ENCODE measurements around the gene SLC37A1.
"Not testable (repeated sequence)": the region's sequence is repeated elsewhere in the genome, so short reads cannot be mapped to it uniquely, and the experiment has no call there.

The SLC37A1 gene

DNA sequence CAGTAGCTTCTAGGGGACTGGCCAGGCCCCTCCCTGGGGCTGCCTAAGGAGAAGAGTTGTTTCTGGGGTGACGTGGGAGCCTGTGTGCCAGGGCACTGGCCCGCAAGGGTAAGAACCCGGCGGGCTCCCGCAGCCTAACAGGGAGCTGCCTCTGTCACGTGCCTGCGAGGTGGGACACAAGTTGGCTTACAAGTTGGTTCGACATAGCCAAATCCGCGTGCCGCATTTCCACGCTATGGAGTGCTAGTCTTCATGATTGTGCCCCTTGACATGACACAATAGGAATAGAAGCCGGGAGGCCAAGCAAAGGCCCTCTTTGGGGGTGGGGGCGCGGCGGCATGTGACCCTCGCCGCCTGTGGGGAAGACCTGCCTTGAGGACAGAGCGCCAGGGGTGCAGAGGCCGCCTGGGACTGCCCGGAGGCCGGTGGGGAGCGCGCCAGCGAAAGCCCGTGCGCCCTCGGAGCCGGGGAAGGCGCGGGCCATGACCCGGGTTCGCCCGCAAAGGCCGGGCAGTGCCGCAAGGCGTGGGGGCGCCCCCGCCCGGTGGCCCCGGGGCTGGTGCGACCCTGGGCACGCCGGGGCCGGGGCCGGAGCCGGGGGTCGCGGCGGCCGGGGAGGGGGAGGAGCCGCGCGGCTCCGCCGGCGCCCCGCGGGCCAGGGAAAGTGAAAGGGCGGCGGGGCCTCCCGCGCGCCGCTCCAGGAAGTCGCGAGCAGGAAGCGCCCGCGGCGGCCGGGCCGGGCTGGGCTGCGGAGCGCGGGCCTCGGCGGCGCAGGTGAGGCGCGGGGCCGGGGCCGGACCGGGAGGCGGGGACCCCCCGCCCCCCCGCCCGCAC is at the start of gene SLC37A1:
SLC37A1 (plus strand) TSS at position 702 of the 834 bp plus-strand sequence. CDS start 4,603 bp downstream, outside the sequence.
- peak; percentile 53 for DNase-seq

- peak; percentile 80 for DNase-seq
These were observed 49.7 kb upstream of the SLC37A1 start for GRCh38 chr21:42463861-42464515.

- no peak for DNase-seq
These were observed 48.4 kb upstream of the SLC37A1 start for GRCh38 chr21:42465008-42465802.

GRCh38 chr21:42465803-42466127 is 47.9 kb upstream of the SLC37A1 start:
- DNase-seq: no peak

DNA sequence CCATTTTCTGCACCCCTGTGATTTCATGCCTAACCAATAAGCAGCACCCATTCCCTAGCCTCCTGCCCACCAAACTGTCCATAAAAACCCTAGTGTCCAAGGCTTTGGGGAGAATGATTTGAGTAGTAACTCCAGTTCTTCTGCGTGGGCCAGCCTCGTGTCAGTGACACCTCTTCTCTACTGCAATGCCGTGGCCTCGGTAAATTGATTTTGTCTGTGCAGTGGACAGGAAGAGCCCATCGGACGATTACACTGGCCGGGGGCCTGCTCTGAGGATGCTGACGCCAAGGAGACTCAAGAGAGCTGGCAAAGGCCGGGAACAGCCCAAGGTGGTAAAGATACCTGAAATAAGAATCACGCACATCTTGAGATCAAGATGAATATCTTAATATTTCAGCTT is 47.0 kb upstream of the SLC37A1 start:
- no peak for DNase-seq

DNA sequence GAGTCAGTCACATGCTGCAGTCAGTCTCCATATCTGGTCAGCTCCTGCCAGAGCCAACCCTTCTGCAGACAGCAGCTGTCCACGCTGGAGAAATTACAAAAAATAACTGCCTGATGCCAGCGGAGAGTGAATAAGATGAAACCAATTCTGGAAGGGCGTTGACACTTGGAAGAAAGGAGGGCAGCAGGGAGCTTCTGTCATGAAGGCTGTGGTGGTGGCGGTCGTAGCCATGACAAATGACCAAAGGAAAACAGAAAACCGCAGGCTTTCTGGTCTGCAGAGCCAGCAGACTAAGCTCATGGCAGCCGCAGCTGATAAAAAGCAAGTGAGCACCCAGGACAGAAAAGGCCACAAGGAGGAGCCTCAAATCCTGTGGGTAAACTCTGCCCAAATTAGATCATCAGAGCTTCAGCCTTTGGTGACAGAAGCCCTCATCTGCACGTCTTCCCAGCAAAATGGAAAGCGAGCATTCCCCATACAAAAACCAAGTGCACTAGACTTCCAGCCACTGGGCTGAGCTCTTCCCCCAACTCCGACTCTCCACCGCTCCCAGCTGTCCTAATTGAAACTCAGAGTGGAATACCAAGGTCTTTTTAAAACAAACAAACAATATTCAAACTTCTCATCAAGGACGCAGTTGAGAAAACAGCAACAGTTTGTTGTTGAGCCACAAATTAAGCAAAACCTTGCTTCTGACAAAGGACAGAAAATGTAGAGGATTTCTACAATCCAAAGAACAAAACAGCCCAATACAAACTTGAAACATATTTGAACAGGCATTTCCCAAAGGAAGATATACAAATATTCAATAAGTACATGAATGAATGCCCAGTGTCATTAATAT is 46.3 kb upstream of the SLC37A1 start:
- no peak for DNase-seq

- no peak for DNase-seq
These were observed 45.0 kb upstream of the SLC37A1 start for GRCh38 chr21:42468491-42469131.

- DNase-seq: no peak
These were observed 44.4 kb upstream of the SLC37A1 start for GRCh38 chr21:42469272-42469671.

- DNase-seq: not testable (repeated sequence)
These were observed 43.9 kb upstream of the SLC37A1 start for GRCh38 chr21:42469726-42470125.

- no peak for DNase-seq
These were observed 42.4 kb upstream of the SLC37A1 start for GRCh38 chr21:42471206-42471605.

DNA sequence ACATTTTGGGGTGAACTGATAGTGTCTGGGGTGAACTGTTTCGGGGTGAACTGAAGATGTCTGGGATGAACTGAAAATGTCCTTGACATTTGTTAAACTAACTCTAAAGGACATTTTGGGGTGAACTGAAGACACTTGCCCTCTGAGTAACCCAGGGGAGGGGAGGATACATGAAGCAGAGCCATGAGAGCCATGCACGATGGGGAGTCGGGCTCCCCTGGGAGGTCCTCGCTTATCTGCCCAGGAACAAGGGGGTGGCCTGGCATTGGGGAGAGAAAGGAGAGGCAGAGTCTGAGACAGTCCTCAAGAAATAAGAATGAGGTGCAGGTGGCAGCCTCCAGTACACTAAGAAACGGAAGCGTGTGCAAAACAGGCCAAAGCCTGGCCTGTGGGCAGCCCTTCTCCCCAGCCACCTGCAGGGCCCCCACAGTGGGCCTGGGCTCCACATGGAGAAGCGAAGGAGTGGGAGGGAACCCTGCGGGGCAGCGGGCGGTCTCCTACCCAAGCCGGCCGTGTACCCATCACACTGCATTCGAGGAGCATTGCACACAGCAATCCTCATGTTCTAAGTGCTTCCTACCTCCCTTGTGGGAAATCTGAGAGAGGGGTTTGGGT is 41.8 kb upstream of the SLC37A1 start:
- no peak for DNase-seq

DNA sequence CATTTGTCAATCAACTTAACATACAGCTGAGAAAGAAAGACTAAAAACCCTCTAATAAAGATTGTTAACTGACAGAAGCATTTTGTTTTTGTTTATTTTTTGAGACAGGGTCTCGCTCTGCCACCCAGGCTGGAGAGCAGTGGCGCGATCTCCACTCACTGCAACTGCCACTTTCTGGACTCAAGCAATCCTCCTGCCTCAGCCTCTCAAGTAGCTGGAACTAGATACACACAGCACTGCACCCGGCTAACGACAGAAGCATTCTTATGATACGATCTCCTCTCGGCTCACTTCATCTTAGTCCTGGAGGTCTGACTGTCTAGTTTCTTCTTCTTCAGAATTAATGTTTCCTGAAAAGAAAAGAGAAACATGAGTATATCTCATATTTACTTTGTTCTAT is 41.1 kb upstream of the SLC37A1 start:
- no peak for DNase-seq

- no peak for DNase-seq
These were observed 40.1 kb upstream of the SLC37A1 start for GRCh38 chr21:42473498-42474042.

- DNase-seq: no peak
These were observed 39.4 kb upstream of the SLC37A1 start for GRCh38 chr21:42474043-42474831.

- DNase-seq: peak; percentile 6
These were observed 38.6 kb upstream of the SLC37A1 start for GRCh38 chr21:42475036-42475435.

DNA sequence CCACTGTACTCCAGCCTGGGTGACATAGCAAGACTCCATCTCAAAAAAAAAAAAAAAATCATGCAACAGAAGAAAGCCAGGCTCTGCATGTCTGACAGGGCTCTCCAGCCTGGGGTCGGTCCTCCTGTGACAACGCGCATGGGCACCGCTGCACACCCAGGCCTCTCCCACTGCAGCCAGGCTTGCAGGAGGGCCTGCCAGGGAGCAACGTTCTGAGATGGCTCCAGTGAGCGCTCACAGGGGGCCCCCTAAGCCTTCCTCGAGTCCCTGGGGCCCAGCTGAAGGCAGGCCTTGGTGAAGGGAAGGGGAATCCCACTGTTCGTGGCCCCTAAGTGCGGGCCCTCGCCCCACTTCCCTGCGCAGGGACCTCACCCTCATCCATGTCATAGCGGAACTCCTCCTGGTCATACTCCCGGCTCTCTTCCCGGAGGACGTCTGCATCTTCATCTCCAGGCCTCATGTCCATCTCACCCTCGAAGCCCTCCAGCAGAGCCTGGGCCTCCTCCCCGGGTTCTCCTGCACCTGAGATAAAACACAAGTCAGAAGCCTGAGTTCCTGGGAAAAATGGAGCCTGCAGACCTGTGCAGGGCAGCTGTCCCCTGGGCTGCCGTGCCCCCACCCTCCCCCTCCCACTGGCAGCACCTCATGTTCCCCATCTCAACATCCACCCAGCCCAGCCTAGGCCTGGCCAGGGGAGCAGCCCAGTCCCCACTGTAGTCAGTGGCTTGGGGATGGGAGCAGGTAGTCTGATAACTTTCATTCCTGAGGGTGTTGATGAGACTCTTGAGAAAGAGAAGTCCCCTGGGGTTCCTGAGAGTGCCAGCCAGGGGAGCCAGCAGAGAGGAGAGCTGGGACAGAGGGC is 37.9 kb upstream of the SLC37A1 start:
- DNase-seq: no peak

DNA sequence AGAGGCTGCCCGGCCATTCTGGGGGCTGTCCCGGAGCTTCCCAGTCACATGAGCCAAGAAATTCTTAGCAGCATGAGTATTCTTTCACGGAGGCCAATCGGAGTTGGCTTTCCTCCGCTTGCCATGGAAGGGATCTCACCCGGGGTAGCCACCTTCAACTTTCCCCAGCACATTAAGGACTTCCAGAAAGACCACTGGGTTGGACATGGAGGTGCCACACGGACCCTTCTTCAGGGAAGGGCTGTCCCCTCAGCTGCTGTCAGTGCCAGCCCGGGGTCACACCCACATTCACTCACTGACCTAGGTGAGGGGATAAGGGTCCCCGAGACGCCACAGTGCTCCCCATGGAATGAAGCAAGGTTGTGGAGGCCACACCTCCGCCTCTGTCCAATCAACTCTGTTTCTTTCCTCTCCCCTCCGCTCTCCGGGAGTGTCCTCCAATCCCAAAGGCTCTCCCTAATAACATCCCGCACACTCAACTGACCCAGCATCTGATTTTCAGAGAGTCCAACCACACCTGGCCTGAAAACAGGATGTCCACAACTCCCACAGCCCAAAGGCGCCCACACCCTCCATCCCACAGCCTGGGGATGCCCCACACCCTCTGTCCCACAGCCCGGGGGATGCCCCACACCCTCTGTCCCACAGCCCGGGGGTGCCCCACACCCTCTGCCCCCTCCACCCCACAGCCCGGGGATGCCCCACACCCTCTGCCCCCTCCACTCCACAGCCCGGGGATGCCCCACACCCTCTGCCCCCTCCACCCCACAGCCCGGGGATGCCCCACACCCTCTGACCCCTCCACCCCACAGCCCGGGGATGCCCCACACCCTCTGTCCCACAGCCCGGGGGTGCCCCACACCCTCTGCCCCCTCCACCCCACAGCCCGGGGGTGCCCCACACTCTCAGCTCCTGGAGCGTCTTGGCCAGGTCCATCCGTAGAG is 37.0 kb upstream of the SLC37A1 start:
- DNase-seq: no peak

DNA sequence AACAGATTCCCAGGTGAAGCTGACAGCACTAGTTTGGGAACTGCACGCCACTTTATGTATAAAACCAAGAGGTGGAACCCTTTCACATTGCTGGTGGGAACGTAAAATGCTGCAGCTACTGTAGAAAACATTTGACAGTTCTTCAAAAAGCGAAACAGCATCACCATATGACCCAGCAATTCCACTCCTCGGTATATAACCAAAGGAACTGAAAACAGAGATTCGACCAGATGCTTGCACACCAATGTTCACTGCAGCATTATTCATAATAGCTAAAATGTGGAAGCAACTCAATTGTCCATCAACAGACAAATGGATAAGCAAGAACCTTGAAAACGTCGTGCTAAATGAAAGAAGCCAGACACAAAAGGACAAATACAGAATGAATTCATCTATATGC is 35.1 kb upstream of the SLC37A1 start:
- no peak for DNase-seq
